ENCODE results near the gene MINK1. TPM values are rescaled to one million over a fixed set of nuclear protein-coding genes. Genes with fewer than 3 reads are reported as not detected.

MINK1 gene
- total and polyA plus RNA-seq, 2 of the 13 experiments (the other 11 are each of a cell fraction or from before 2014, with no cell fraction given): 17.2 to 63.9 TPM

GRCh38 chr17:4788807-4789700 is 44.1 kb upstream of the MINK1 start, which contains the start of gene GLTPD2 (continued):
- no peak for TF ChIP-seq GRHL1 (CRISPR knock-in tag; conservative IDR thresholded peaks at IDR 0.05)
- peak; percentile 24; the same call in 1 of the 2 replicates for TF ChIP-seq MEIS1 (CRISPR knock-in tag; IDR thresholded peaks at IDR 0.05; ENCODE audit: borderline replicate concordance)
- 0 out of 2 replicates have a peak, but pooled peaks have one; percentile 12 for TF ChIP-seq YEATS2 (CRISPR knock-in tag; IDR thresholded peaks at IDR 0.05; ENCODE audit: borderline replicate concordance)
- TF ChIP-seq DDIT3 (CRISPR knock-in tag; IDR thresholded peaks at IDR 0.05): no peak
- TF ChIP-seq ZNF572 (CRISPR knock-in tag; IDR thresholded peaks at IDR 0.05): no peak; the same call in 1 of the 2 replicates
- no peak; the same call in 1 of the 2 replicates for TF ChIP-seq ZNF776 (CRISPR knock-in tag; IDR thresholded peaks at IDR 0.05)
- no peak for TF ChIP-seq FOSL1 (CRISPR knock-in tag; IDR thresholded peaks at IDR 0.05; ENCODE audit: borderline replicate concordance)
- peak; percentile 80 for TF ChIP-seq ZNF136 (CRISPR knock-in tag; IDR thresholded peaks at IDR 0.05; ENCODE audit: low read depth)
- TF ChIP-seq SKIL (CRISPR knock-in tag; IDR thresholded peaks at IDR 0.05; ENCODE audit: borderline replicate concordance): peak; percentile 40; the same call in 1 of the 2 replicates
- peak; percentile 62 for TF ChIP-seq FOXA3 (CRISPR knock-in tag; IDR thresholded peaks at IDR 0.05)
- no peak for TF ChIP-seq MTF1 (CRISPR knock-in tag; IDR thresholded peaks at IDR 0.05)
- no peak for TF ChIP-seq NBN (conservative IDR thresholded peaks at IDR 0.05)
- TF ChIP-seq SIX4 (CRISPR knock-in tag; IDR thresholded peaks at IDR 0.05): peak; percentile 54; the same call in 1 of the 2 replicates
- TF ChIP-seq ZNF460 (CRISPR knock-in tag; IDR thresholded peaks at IDR 0.05; ENCODE audit: borderline replicate concordance): peak; percentile 22; the same call in 1 of the 2 replicates
- no peak for TF ChIP-seq SCMH1 (CRISPR knock-in tag; IDR thresholded peaks at IDR 0.05; ENCODE audit: borderline replicate concordance)
- TF ChIP-seq STAG1 (CRISPR knock-in tag; IDR thresholded peaks at IDR 0.05): peak; percentile 53
- TF ChIP-seq BHLHE40 (IDR thresholded peaks at IDR 0.05; ENCODE audit: low read length): peak; percentile 10; the same call in 1 of the 2 replicates
- no peak for TF ChIP-seq ZNF704 (CRISPR knock-in tag; IDR thresholded peaks at IDR 0.05; ENCODE audit: borderline replicate concordance)
- peak; percentile 74; the same call in 1 of the 2 replicates for TF ChIP-seq SIN3A (IDR thresholded peaks at IDR 0.05; ENCODE audit: borderline replicate concordance, low read depth, low read length)
- TF ChIP-seq, protein P1, sequence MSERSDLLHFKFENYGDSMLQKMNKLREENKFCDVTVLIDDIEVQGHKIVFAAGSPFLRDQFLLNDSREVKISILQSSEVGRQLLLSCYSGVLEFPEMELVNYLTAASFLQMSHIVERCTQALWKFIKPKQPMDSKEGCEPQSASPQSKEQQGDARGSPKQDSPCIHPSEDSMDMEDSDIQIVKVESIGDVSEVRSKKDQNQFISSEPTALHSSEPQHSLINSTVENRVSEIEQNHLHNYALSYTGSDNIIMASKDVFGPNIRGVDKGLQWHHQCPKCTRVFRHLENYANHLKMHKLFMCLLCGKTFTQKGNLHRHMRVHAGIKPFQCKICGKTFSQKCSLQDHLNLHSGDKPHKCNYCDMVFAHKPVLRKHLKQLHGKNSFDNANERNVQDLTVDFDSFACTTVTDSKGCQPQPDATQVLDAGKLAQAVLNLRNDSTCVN (CRISPR knock-in tag; IDR thresholded peaks at IDR 0.05; ENCODE audit: borderline replicate concordance): peak; percentile 49; the same call in 1 of the 2 replicates
- TF ChIP-seq ZNF354B (CRISPR knock-in tag; IDR thresholded peaks at IDR 0.05): no peak
- peak; percentile 71 for TF ChIP-seq SOX5 (CRISPR knock-in tag; IDR thresholded peaks at IDR 0.05; ENCODE audit: borderline replicate concordance)
- no peak for TF ChIP-seq CCAR2 (optimal IDR thresholded peaks at IDR 0.05; ENCODE audit: low read depth, low read length)
